AG09319 (cell line): Measurements from ENCODE around the gene FER1L5.

Experiments used
- DNase-seq: peaks from one replicate; pipeline ENCODE4 v3.0.0-alpha.2; 2010; ENCODE audit warnings: low read depth; ENCODE audit errors: extremely low read depth
- TF ChIP-seq, protein P1 (sequence below): IDR thresholded peaks from 2 replicates; pipeline ENCODE4 v1.5.1; 2011; ENCODE audit warnings: low read depth, mild to moderate bottlenecking, inconsistent platforms, low read length, moderate library complexity

FER1L5 gene

DNA sequence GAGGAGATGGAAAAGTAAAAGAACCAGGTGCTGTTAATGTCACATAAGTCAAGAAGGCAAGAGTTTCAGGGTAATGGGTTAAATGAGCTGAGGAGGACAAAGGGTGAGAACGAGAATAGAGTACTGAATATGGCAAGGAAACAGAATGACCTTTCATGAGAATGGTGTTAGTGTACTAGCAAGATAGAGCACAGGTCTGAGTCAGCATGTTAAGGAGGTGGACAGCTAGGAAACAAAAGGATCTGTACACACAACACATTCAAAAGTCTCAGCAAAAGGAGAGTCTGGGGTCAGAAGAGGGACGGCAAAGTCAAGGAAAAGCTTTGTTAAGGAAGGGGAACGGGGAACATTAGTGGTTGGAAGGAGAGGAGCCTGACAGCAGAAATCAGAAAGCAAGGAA lies 68.4 kb downstream of the FER1L5 start:
- TF ChIP-seq, protein P1, sequence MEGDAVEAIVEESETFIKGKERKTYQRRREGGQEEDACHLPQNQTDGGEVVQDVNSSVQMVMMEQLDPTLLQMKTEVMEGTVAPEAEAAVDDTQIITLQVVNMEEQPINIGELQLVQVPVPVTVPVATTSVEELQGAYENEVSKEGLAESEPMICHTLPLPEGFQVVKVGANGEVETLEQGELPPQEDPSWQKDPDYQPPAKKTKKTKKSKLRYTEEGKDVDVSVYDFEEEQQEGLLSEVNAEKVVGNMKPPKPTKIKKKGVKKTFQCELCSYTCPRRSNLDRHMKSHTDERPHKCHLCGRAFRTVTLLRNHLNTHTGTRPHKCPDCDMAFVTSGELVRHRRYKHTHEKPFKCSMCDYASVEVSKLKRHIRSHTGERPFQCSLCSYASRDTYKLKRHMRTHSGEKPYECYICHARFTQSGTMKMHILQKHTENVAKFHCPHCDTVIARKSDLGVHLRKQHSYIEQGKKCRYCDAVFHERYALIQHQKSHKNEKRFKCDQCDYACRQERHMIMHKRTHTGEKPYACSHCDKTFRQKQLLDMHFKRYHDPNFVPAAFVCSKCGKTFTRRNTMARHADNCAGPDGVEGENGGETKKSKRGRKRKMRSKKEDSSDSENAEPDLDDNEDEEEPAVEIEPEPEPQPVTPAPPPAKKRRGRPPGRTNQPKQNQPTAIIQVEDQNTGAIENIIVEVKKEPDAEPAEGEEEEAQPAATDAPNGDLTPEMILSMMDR, result no peak
- no peak for DNase-seq

DNA sequence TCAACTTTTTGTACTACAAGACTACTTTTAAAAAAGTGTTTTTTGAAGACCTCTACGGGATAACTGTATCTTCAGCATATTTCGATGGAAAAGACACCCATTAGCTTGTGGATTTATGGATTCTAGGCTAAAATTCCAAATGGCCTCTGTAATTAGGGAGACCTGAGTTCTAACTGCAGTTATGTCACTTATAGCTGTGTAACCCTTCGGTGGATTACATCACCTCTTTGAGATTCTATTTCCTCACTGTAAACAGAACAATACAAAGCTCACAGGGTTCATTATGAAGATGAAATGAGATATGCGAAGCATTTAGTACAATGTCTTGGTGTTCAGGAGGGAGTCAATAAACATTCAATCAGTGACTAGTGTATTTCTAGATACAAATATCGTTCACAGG lies 73.1 kb downstream of the FER1L5 start:
- TF ChIP-seq, protein P1, result no peak
- no peak for DNase-seq

DNA sequence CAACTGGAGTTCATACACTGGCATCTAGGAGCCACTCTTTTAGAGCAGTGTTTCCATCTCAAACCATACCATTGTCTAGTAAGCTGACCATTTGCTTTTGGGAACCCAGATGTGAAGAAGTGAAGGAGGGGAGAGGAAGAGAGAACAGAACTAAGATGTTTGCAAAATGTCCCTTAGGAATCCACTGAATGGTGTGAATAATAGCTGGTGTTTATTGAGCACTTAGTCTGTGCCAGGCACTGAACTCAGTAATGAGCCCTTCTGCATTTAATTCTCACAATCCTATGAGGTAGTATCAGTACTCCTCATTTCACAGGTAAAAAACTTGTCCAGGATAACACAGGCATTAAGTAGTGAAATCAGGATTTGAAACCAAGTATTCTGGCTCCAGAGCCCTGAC lies 73.8 kb downstream of the FER1L5 start:
- TF ChIP-seq, protein P1, result no peak
- no peak for DNase-seq

DNA sequence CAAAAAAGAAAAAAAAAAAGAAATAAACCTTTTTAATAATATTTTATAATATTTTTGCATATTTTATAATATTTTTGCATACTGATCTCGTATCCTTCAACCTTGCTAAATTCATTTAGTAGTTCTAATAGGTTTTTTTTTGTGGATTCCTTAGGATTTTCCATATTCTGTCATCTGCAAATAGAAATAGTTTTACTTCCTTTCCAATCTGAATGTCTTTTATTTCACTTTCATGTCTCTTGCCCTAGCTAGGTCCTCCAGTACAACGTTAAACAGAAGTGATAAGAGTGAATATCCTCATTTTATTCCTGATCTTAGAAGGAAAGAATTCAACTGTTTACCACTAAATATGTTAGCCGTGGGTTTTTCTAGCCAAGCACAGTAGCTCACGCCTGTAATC lies 83.6 kb downstream of the FER1L5 start:
- no peak for DNase-seq
- TF ChIP-seq, protein P1, result no peak

DNA sequence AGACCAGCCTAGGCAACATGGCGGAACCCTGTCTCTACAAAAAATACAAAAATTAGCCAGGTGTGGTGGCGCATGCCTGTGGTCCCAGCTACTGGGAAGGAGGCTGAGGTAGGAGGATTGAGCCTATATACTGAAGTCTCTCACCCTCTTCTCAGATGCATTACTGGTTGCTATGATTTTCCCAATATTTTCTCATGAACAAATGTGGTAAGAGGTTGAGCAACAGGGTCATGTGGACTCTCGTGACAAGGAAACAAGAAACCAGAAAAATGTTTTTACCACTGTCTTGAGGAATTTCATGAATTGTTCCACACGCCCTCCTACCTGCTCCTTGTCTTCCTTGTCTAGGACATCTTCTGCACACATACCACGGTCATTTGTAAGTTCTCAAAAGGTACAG lies 84.9 kb downstream of the FER1L5 start:
- DNase-seq, result no peak

DNA sequence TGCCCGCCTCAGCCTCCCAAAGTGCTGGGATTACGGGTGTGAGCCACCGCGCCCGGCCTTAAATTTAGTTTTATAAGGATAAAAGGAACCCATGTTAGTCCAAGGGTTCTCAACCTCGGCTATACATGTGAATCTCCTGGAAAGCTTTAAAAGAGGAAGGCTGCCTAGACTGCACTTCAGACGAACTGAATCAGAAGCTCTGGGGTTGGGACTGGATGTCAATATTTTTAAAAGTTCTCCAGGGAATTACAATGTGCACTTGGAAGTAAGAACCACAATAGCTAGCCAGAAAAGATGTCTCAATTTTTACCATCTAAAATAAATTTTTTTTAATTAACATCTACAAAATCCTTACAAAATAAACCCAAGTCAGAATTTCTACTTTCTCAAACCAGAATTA lies 87.2 kb downstream of the FER1L5 start:
- no peak for DNase-seq
- TF ChIP-seq, protein P1, result no peak

More for the DNA sequence above, 84.9 kb downstream of the FER1L5 start:
- TF ChIP-seq, protein P1, result no peak

DNA sequence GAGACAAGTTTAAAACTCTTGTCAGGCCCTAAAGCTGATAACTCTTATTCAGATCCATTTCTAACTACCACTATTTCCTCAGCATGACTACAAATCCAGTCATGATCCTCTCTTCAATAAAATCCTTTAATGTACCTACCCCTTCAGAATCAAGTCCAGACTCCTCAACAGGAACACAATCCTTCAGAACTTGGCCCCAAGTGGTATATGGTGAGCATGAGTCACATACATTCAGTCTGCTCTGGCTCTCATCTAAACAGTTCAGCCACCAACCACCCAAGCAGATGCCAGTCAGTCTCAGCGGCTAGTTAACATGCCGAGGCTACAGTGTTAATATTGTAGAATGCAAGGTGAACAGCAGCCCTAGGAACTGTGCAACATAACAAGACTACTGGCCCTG lies 87.6 kb downstream of the FER1L5 start:
- TF ChIP-seq, protein P1, result no peak
- no peak for DNase-seq
